ENCODE data around the gene CIB1. TPM values are rescaled to one million over a fixed set of nuclear protein-coding genes. Genes with fewer than 3 reads are reported as not detected.

The CIB1 gene
- total and polyA plus RNA-seq, 4 experiments from 2014 or later, result 95.2 to 345 (median 179) TPM

DNA sequence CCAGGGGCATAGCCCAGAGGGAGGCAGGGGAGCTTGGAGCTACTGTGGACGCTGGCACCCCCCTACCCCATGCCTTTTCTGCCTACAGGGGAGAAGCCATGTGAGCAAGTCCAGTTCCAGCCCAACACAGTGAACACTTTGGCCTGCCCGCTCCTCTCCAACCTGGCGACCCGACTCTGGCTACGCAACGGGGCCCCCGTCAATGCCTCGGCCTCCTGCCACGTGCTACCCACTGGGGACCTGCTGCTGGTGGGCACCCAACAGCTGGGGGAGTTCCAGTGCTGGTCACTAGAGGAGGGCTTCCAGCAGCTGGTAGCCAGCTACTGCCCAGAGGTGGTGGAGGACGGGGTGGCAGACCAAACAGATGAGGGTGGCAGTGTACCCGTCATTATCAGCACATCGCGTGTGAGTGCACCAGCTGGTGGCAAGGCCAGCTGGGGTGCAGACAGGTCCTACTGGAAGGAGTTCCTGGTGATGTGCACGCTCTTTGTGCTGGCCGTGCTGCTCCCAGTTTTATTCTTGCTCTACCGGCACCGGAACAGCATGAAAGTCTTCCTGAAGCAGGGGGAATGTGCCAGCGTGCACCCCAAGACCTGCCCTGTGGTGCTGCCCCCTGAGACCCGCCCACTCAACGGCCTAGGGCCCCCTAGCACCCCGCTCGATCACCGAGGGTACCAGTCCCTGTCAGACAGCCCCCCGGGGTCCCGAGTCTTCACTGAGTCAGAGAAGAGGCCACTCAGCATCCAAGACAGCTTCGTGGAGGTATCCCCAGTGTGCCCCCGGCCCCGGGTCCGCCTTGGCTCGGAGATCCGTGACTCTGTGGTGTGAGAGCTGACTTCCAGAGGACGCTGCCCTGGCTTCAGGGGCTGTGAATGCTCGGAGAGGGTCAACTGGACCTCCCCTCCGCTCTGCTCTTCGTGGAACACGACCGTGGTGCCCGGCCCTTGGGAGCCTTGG is 5.6 kb downstream of the CIB1 start:
- no peaks in the 10 kb centered on the region for H3K27me3 ChIP-seq (ENCODE audit: insufficient read depth, low read length)
- no peaks in the 10 kb centered on the region for H3K27me3 Mint-ChIP-seq
- DNase-seq, result no peak
- H3K27ac Mint-ChIP-seq, result peak overlapping the region; percentile 60 to 100 (median 95)
- peaks cover 29 to 45% of the 10 kb centered on the region in 2 donors for H3K36me3 Mint-ChIP-seq
- peaks cover 25 to 46% (median 37%) of the 10 kb centered on the region in 4 donors for H3K4me1 Mint-ChIP-seq
- peaks cover 47% of the 10 kb centered on the region for H3K36me3 ChIP-seq (ENCODE audit: insufficient read depth, low read length)
- H3K9me3 ChIP-seq (ENCODE audit: control insufficient read depth in 1 of 2, low read length in 2 of 2), result no peaks in the 10 kb centered on the region
- peaks cover 0 to 4% (median 0%) of the 10 kb centered on the region in 8 donors for H3K9me3 Mint-ChIP-seq
- peaks cover 41% of the 10 kb centered on the region for H3K4me1 ChIP-seq (ENCODE audit: insufficient read depth, low read length)
- ChIA-PET POLR2A (ENCODE audit: partially characterized antibody) (interaction anchor here (7.4 kb wide), 1 partner anchor 25 kb away, joined by 130 read pairs; the partner anchor contains the start of gene SEMA4B), CTCF (ENCODE audit: partially characterized antibody) (interaction anchor here (1.2 kb wide), 1 partner anchor 42 kb away, joined by 3 read pairs; no protein-coding TSS in a partner anchor)
- no peak overlapping the region for H3K4me3 Mint-ChIP-seq
- no peak overlapping the region for H3K4me3 ChIP-seq (ENCODE audit: low read length in 2 of 2)
- intact Hi-C loops (cut with micrococcal nuclease), result no loop called here
- peak overlapping the region; percentile 4 for H3K27ac ChIP-seq (ENCODE audit: low read depth, low read length)

GRCh38 chr15:90227336-90227735 is 6.4 kb downstream of the CIB1 start:
- Mint-ChIP-seq H3K4me3 (peak overlapping the region in 1 of 8 donors; percentile 17), H3K27ac (peak overlapping the region in 5 of 7 donors; percentile 17 to 79 (median 73)), H3K4me1 (peaks cover 21 to 38% (median 31%) of the 10 kb centered on the region in 4 donors), H3K36me3 (peaks cover 29 to 41% of the 10 kb centered on the region in 2 donors), H3K27me3 (no peaks in the 10 kb centered on the region), H3K9me3 (peaks cover 0 to 4% (median 0%) of the 10 kb centered on the region in 8 donors)
- no peak for DNase-seq
- no peaks in the 10 kb centered on the region for H3K27me3 ChIP-seq (ENCODE audit: insufficient read depth, low read length)
- peaks cover 47% of the 10 kb centered on the region for H3K36me3 ChIP-seq (ENCODE audit: insufficient read depth, low read length)
- intact Hi-C loops (cut with micrococcal nuclease), result no loop called here
- ChIA-PET POLR2A (ENCODE audit: partially characterized antibody) (interaction anchor here (7.4 kb wide), 1 partner anchor 25 kb away, joined by 130 read pairs; the partner anchor contains the start of gene SEMA4B), CTCF (ENCODE audit: partially characterized antibody) (interaction anchor here (1.0 to 1.2 kb wide), 2 partner anchors 36 to 41 kb away, joined by 3 read pairs; no protein-coding TSS in a partner anchor)
- no peaks in the 10 kb centered on the region for H3K9me3 ChIP-seq (ENCODE audit: control insufficient read depth in 1 of 2, low read length in 2 of 2)
- peaks cover 33% of the 10 kb centered on the region for H3K4me1 ChIP-seq (ENCODE audit: insufficient read depth, low read length)
- no peak overlapping the region for H3K27ac ChIP-seq (ENCODE audit: low read depth, low read length)
- H3K4me3 ChIP-seq (ENCODE audit: low read length in 2 of 2), result no peak overlapping the region

GRCh38 chr15:90225504-90226234 is 8.1 kb downstream of the CIB1 start:
- POLR2A ChIA-PET (ENCODE audit: partially characterized antibody), result interaction anchor here (1.3 kb wide), 1 partner anchor 24 kb away, joined by 3 read pairs; no protein-coding TSS in a partner anchor

DNA sequence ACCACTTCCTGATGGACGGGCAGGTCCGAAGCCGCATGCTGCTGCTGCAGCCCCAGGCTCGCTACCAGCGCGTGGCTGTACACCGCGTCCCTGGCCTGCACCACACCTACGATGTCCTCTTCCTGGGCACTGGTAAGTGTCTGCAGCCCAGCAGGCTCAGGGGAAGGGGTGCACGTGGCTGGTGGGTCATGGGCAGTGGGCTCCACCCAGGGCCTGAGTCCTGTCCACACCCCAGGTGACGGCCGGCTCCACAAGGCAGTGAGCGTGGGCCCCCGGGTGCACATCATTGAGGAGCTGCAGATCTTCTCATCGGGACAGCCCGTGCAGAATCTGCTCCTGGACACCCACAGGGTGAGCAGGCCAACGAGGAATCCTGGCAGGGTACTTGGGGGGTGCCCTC is 8.7 kb downstream of the CIB1 start:
- Histone ChIP-seq H3K27ac (ENCODE audit: low read depth, low read length) (no peak overlapping the region), H3K9me3 (ENCODE audit: control insufficient read depth in 1 of 2, low read length in 2 of 2) (no peaks in the 10 kb centered on the region), H3K36me3 (ENCODE audit: insufficient read depth, low read length) (peaks cover 41% of the 10 kb centered on the region), H3K4me1 (ENCODE audit: insufficient read depth, low read length) (peaks cover 12% of the 10 kb centered on the region), H3K27me3 (ENCODE audit: insufficient read depth, low read length) (no peaks in the 10 kb centered on the region), H3K4me3 (ENCODE audit: low read length in 2 of 2) (no peak overlapping the region)
- CTCF ChIA-PET (ENCODE audit: partially characterized antibody), result no interaction called here
- POLR2A ChIA-PET (ENCODE audit: partially characterized antibody), result interaction anchor here (1.3 kb wide), 1 partner anchor 23 kb away, joined by 3 read pairs; no protein-coding TSS in a partner anchor
- H3K27ac Mint-ChIP-seq, result no peak overlapping the region
- H3K36me3 Mint-ChIP-seq, result peaks cover 20 to 31% of the 10 kb centered on the region in 2 donors
- no peak for DNase-seq
- intact Hi-C loops (cut with micrococcal nuclease), result no loop called here
- H3K9me3 Mint-ChIP-seq, result peaks cover 0 to 2% (median 0%) of the 10 kb centered on the region in 8 donors
- H3K4me1 Mint-ChIP-seq, result peaks cover 4 to 18% (median 12%) of the 10 kb centered on the region in 4 donors
- H3K4me3 Mint-ChIP-seq, result no peak overlapping the region
- H3K27me3 Mint-ChIP-seq, result no peaks in the 10 kb centered on the region

More at GRCh38 chr15:90225504-90226234, 8.1 kb downstream of the CIB1 start:
- intact Hi-C loops (cut with micrococcal nuclease), result no loop called here
- H3K27ac ChIP-seq (ENCODE audit: low read depth, low read length), result no peak overlapping the region
- H3K36me3 ChIP-seq (ENCODE audit: insufficient read depth, low read length), result peaks cover 47% of the 10 kb centered on the region
- H3K9me3 ChIP-seq (ENCODE audit: control insufficient read depth in 1 of 2, low read length in 2 of 2), result no peaks in the 10 kb centered on the region
- Mint-ChIP-seq H3K27ac (peak overlapping the region in 4 of 7 donors; percentile 22 to 75 (median 50)), H3K9me3 (peaks cover 0 to 2% (median 0%) of the 10 kb centered on the region in 8 donors), H3K36me3 (peaks cover 21 to 32% of the 10 kb centered on the region in 2 donors), H3K4me1 (peaks cover 7 to 24% (median 15%) of the 10 kb centered on the region in 4 donors), H3K4me3 (no peak overlapping the region), H3K27me3 (no peaks in the 10 kb centered on the region)
- no peak for DNase-seq
- H3K4me1 ChIP-seq (ENCODE audit: insufficient read depth, low read length), result peaks cover 18% of the 10 kb centered on the region
- no peak overlapping the region for H3K4me3 ChIP-seq (ENCODE audit: low read length in 2 of 2)
- no peaks in the 10 kb centered on the region for H3K27me3 ChIP-seq (ENCODE audit: insufficient read depth, low read length)
- CTCF ChIA-PET (ENCODE audit: partially characterized antibody), result interaction anchor here (1.0 kb wide), 1 partner anchor 73 kb away, joined by 3 read pairs; no protein-coding TSS in a partner anchor

DNA sequence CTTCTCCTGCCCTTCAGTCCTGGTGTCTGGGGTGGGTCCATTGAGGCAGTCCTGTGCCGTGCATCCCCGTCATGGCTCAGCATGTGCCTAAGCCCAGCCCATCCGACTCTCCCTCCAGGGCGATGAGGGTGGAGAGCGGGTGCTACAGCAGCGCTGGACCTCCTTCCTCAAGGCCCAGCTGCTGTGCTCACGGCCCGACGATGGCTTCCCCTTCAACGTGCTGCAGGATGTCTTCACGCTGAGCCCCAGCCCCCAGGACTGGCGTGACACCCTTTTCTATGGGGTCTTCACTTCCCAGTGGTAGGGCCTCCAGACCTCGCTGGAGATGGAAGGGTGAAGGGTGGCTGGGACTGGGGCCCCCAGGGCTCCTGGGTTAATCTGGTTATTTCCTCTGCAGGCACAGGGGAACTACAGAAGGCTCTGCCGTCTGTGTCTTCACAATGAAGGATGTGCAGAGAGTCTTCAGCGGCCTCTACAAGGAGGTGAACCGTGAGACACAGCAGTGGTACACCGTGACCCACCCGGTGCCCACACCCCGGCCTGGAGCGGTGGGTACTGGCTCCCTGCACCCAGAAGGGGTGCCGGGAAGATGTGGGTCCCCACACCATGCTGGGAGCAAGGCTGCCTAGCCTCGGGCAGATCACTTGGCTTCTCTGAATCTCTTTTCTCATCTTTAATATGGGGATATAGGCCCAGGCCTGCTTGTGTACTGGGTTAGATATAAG is 10.1 kb downstream of the CIB1 start:
- Mint-ChIP-seq H3K27ac (peak overlapping the region in 1 of 7 donors; percentile 15), H3K36me3 (peaks cover 8 to 21% of the 10 kb centered on the region in 2 donors)

DNA sequence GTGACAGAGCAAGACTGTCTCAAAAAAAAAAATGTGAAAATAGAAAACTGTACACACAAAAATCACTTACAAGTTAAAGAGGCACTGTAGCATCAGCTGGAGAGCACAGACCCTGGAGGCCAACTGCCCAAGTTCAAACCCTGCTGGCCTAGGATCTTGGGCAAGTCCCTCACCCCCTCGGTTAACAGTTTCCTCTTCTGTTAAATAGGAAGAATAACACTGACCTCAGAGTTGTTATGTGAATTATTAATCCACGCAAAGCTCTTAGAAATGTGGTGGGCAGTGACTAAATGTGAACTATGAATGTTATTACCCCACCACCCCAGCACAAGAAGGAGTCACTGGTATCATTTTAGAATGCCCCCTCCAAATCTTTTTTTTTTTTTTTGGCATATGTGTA is 11.2 kb downstream of the CIB1 start:
- H3K36me3 ChIP-seq (ENCODE audit: insufficient read depth, low read length), result peaks cover 17% of the 10 kb centered on the region
- H3K27me3 Mint-ChIP-seq, result no peaks in the 10 kb centered on the region
- POLR2A ChIA-PET (ENCODE audit: partially characterized antibody), result interaction anchor here (2.6 kb wide), 1 partner anchor 11 kb away, joined by 10 read pairs; the partner anchor contains the start of genes CIB1 and GDPGP1

More for the DNA sequence above, 10.1 kb downstream of the CIB1 start:
- intact Hi-C loops (cut with micrococcal nuclease), result no loop called here
- Mint-ChIP-seq H3K27me3 (no peaks in the 10 kb centered on the region), H3K9me3 (no peaks in the 10 kb centered on the region), H3K4me1 (peaks cover 6 to 12% (median 7%) of the 10 kb centered on the region in 4 donors), H3K4me3 (no peak overlapping the region)
- H3K36me3 ChIP-seq (ENCODE audit: insufficient read depth, low read length), result peaks cover 28% of the 10 kb centered on the region
- POLR2A ChIA-PET (ENCODE audit: partially characterized antibody), result interaction anchor here (1.3 kb wide), 1 partner anchor 9 kb away, joined by 3 read pairs; no protein-coding TSS in a partner anchor
- H3K27me3 ChIP-seq (ENCODE audit: insufficient read depth, low read length), result no peaks in the 10 kb centered on the region
- H3K4me1 ChIP-seq (ENCODE audit: insufficient read depth, low read length), result no peaks in the 10 kb centered on the region
- no peak overlapping the region for H3K4me3 ChIP-seq (ENCODE audit: low read length in 2 of 2)
- no peaks in the 10 kb centered on the region for H3K9me3 ChIP-seq (ENCODE audit: control insufficient read depth in 1 of 2, low read length in 2 of 2)
- DNase-seq, result no peak
- H3K27ac ChIP-seq (ENCODE audit: low read depth, low read length), result no peak overlapping the region
- CTCF ChIA-PET (ENCODE audit: partially characterized antibody), result interaction anchor here (0.7 kb wide), 1 partner anchor 61 kb away, joined by 3 read pairs; no protein-coding TSS in a partner anchor

More for the DNA sequence above, 11.2 kb downstream of the CIB1 start:
- Histone ChIP-seq H3K4me1 (ENCODE audit: insufficient read depth, low read length) (no peaks in the 10 kb centered on the region), H3K4me3 (ENCODE audit: low read length in 2 of 2) (no peak overlapping the region), H3K27me3 (ENCODE audit: insufficient read depth, low read length) (no peaks in the 10 kb centered on the region), H3K9me3 (ENCODE audit: control insufficient read depth in 1 of 2, low read length in 2 of 2) (no peaks in the 10 kb centered on the region), H3K27ac (ENCODE audit: low read depth, low read length) (no peak overlapping the region)
- intact Hi-C loops (cut with micrococcal nuclease), result no loop called here
- Mint-ChIP-seq H3K9me3 (no peaks in the 10 kb centered on the region), H3K36me3 (peaks cover 8 to 21% of the 10 kb centered on the region in 2 donors), H3K4me1 (peaks cover 6 to 13% (median 8%) of the 10 kb centered on the region in 4 donors), H3K4me3 (no peak overlapping the region), H3K27ac (no peak overlapping the region)
- CTCF ChIA-PET (ENCODE audit: partially characterized antibody), result interaction anchor here (0.7 to 3.8 kb wide), 6 partner anchors 10 to 79 kb away, joined by 3 to 22 read pairs (median 5); partner anchors contain the start of genes CIB1, GDPGP1, SEMA4B and TTLL13
- DNase-seq, result no peak

Measured in CD4-positive, alpha-beta memory T cell (primary cell).